ENCODE results near the gene C12orf57. TPM values are rescaled to one million over a fixed set of nuclear protein-coding genes. Genes with fewer than 3 reads are reported as not detected.

C12orf57 gene
- total RNA-seq, 1 experiment from 2014 or later = 111 TPM

DNA sequence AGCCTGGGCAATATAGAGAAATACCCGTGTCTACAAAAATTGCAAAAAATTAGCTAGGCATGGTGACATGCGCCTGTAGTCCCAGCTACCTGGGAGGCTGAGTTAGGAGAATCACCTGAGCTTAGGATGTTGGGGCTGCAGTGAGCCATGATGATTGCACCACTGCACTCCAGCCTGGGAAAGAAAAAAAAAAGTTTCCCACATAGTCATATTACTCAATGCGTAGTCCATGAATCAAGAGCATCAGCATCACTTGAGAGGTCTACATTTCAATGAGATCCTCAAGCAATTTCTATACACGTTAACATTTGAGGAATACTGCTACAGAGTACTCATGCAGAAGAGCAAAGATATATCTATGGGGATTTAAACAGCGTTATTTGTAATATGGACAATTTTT is 44.4 kb upstream of the C12orf57 start:
- no peak for TF ChIP-seq CTCF (IDR thresholded peaks at IDR 0.05; ENCODE audit: insufficient read depth in 1 of 2, low read depth in 1 of 2, low read length in 1 of 2, severe bottlenecking in 1 of 2, unreplicated experiment in 1 of 2)
- no peaks in the 10 kb centered on the region for H3K9me3 ChIP-seq
- ChIA-PET POLR2A (no interaction called here), CTCF (no interaction called here)
- BruUV-seq (replicated peaks) = no TSS peak
- H3K9me3 Mint-ChIP-seq (ENCODE audit: unreplicated experiment) = no peaks in the 10 kb centered on the region
- no peak for DNase-seq
- H3K36me3 ChIP-seq (ENCODE audit: control insufficient read depth, insufficient read depth, low read length) = no peaks in the 10 kb centered on the region
- peaks cover 14% of the 10 kb centered on the region for H3K4me1 Mint-ChIP-seq (ENCODE audit: low read depth, unreplicated experiment)
- H3K27me3 ChIP-seq (replicated peaks; ENCODE audit: control insufficient read depth, insufficient read depth, low read length) = no peaks in the 10 kb centered on the region
- H3K4me1 ChIP-seq = peaks cover 15% of the 10 kb centered on the region
- H3K4me3 Mint-ChIP-seq (ENCODE audit: unreplicated experiment) = no peak overlapping the region
- H3K4me3 ChIP-seq (ENCODE audit: low read depth, low read length) = no peak overlapping the region
- intact Hi-C loops (cut with micrococcal nuclease; ENCODE audit: unreplicated experiment) = no loop called here
- no peak overlapping the region for H3K27ac Mint-ChIP-seq (ENCODE audit: unreplicated experiment)
- H3K27me3 Mint-ChIP-seq (ENCODE audit: insufficient read depth, unreplicated experiment) = no peaks in the 10 kb centered on the region
- H3K36me3 Mint-ChIP-seq (ENCODE audit: insufficient read depth, unreplicated experiment) = no peaks in the 10 kb centered on the region

DNA sequence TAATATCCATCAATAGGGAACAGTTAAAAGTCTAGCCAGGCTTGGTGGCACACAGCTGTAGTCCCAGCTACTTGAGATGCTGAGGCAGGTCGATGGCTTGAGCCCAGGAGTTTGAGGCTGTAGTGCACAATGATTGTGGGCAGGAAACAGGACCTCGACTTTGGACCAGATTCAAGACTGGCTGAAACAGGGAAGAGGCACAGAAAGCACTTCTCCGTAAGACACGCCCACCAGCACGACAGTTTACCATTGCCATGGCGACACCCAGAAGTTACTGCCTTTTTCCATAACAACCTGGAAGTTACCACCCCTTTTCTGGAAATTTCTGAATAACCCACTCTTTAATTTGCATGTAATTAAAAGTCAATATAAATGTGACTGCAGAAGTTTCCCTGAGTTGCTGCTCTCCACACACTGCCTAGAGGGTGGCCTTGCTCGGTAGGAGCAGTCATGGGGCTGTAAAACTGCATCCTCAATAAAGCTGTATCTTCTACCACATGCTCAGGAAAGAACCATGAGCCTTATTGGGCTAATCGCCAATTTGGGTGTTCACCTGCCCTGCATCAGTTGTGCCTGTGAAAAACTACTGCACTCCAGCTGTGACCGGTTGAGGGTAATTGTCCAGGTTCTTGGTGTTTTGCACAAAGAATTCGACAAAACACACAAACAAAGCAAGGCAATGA is 43.8 kb upstream of the C12orf57 start:
- intact Hi-C loops (cut with micrococcal nuclease; ENCODE audit: unreplicated experiment) = no loop called here
- H3K4me3 Mint-ChIP-seq (ENCODE audit: unreplicated experiment) = no peak overlapping the region
- no peak for TF ChIP-seq CTCF (IDR thresholded peaks at IDR 0.05; ENCODE audit: insufficient read depth in 1 of 2, low read depth in 1 of 2, low read length in 1 of 2, severe bottlenecking in 1 of 2, unreplicated experiment in 1 of 2)
- H3K36me3 Mint-ChIP-seq (ENCODE audit: insufficient read depth, unreplicated experiment) = no peaks in the 10 kb centered on the region
- no peaks in the 10 kb centered on the region for H3K9me3 Mint-ChIP-seq (ENCODE audit: unreplicated experiment)
- Histone ChIP-seq H3K27me3 (replicated peaks; ENCODE audit: control insufficient read depth, insufficient read depth, low read length) (no peaks in the 10 kb centered on the region), H3K9me3 (no peaks in the 10 kb centered on the region), H3K4me3 (ENCODE audit: low read depth, low read length) (no peak overlapping the region), H3K4me1 (peaks cover 16% of the 10 kb centered on the region), H3K36me3 (ENCODE audit: control insufficient read depth, insufficient read depth, low read length) (no peaks in the 10 kb centered on the region)
- peaks cover 14% of the 10 kb centered on the region for H3K4me1 Mint-ChIP-seq (ENCODE audit: low read depth, unreplicated experiment)
- ChIA-PET POLR2A (no interaction called here), CTCF (no interaction called here)
- BruUV-seq (replicated peaks) = no TSS peak
- no peak overlapping the region for H3K27ac Mint-ChIP-seq (ENCODE audit: unreplicated experiment)
- H3K27me3 Mint-ChIP-seq (ENCODE audit: insufficient read depth, unreplicated experiment) = no peaks in the 10 kb centered on the region
- peak in 1 of 2 experiments; percentile 53 for DNase-seq

GRCh38 chr12:6902448-6902847 is 41.4 kb upstream of the C12orf57 start:
- ChIA-PET POLR2A (no interaction called here), CTCF (interaction anchor here (1.3 to 2.0 kb wide), 3 partner anchors 11 to 33 kb away, joined by 3 to 8 read pairs (median 8); partner anchors contain the start of gene SPSB2)
- H3K27ac Mint-ChIP-seq (ENCODE audit: unreplicated experiment) = peak overlapping the region; percentile 21

More at GRCh38 chr12:6902448-6902847, 41.4 kb upstream of the C12orf57 start:
- no peaks in the 10 kb centered on the region for H3K9me3 ChIP-seq
- H3K4me3 ChIP-seq (ENCODE audit: low read depth, low read length) = no peak overlapping the region
- peaks cover 14% of the 10 kb centered on the region for H3K4me1 Mint-ChIP-seq (ENCODE audit: low read depth, unreplicated experiment)
- intact Hi-C loops (cut with micrococcal nuclease; ENCODE audit: unreplicated experiment) = no loop called here
- no TSS peak for BruUV-seq (replicated peaks)
- no peaks in the 10 kb centered on the region for H3K27me3 ChIP-seq (replicated peaks; ENCODE audit: control insufficient read depth, insufficient read depth, low read length)
- no peaks in the 10 kb centered on the region for H3K36me3 Mint-ChIP-seq (ENCODE audit: insufficient read depth, unreplicated experiment)
- no peaks in the 10 kb centered on the region for H3K9me3 Mint-ChIP-seq (ENCODE audit: unreplicated experiment)
- no peak for DNase-seq
- H3K27me3 Mint-ChIP-seq (ENCODE audit: insufficient read depth, unreplicated experiment) = no peaks in the 10 kb centered on the region
- TF ChIP-seq CTCF (IDR thresholded peaks at IDR 0.05; ENCODE audit: insufficient read depth in 1 of 2, low read depth in 1 of 2, low read length in 1 of 2, severe bottlenecking in 1 of 2, unreplicated experiment in 1 of 2) = no peak
- H3K36me3 ChIP-seq (ENCODE audit: control insufficient read depth, insufficient read depth, low read length) = no peaks in the 10 kb centered on the region
- H3K4me3 Mint-ChIP-seq (ENCODE audit: unreplicated experiment) = no peak overlapping the region
- H3K4me1 ChIP-seq = peaks cover 20% of the 10 kb centered on the region

Measured in Caco-2 (cell line).